ENCODE measurements around the gene ZNF660. TPM values are rescaled to one million over a fixed set of nuclear protein-coding genes. Genes with fewer than 3 reads are reported as not detected.

Gene ZNF660
- total RNA-seq, 2 experiments from 2014 or later: not detected

DNA sequence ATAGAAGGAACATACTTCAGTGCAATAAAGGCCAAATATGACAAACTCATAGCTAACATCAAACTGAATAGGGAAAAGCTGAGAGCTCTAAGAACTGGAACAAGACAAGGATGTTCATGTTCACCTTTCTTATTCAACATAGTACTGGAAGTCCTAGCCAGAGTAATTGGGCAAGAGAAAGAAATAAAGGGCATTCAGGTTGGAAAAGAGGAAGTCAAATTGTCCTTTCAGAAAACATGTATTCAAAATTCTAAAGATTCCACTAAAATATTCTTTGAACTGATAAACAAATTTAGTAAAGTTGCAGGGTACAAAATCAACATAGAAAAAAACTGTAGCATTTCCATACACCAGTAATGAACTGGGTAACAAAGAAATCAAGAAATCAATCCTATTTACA is 27.9 kb downstream of the ZNF660 start:
- Histone ChIP-seq H3K9me3 (ENCODE audit: low read length) (no peaks in the 10 kb centered on the region), H3K4me2 (ENCODE audit: low read length) (no peak overlapping the region), H3K79me2 (ENCODE audit: insufficient read depth, low read depth, low read length) (no peaks in the 10 kb centered on the region), H3K4me1 (ENCODE audit: insufficient read depth, low read length, poor library complexity, severe bottlenecking) (no peaks in the 10 kb centered on the region), H2AFZ (ENCODE audit: low read length) (no peak overlapping the region), H4K20me1 (ENCODE audit: insufficient read depth, low read length) (no peaks in the 10 kb centered on the region), H3K9me2 (ENCODE audit: insufficient read depth, low read length) (no peaks in the 10 kb centered on the region), H3K4me3 (ENCODE audit: low read depth, low read length, poor library complexity, severe bottlenecking) (no peak overlapping the region), H3K27ac (ENCODE audit: low read depth, low read length, poor library complexity, severe bottlenecking) (no peak overlapping the region), H3K36me3 (ENCODE audit: insufficient read depth, low read length) (no peaks in the 10 kb centered on the region)
- intact Hi-C loops (cut with micrococcal nuclease; ENCODE audit: unreplicated experiment): no loop called here
- POLR2A ChIA-PET: interaction anchor here (0.6 to 1.1 kb wide), 3 partner anchors 11 to 133 kb away, joined by 3 to 5 read pairs (median 3); partner anchors contain the start of gene ZNF197
- DNase-seq (ENCODE audit: low spot score): no peak
- CTCF ChIA-PET (ENCODE audit: unreplicated experiment): no interaction called here
- TF ChIP-seq, protein P1, sequence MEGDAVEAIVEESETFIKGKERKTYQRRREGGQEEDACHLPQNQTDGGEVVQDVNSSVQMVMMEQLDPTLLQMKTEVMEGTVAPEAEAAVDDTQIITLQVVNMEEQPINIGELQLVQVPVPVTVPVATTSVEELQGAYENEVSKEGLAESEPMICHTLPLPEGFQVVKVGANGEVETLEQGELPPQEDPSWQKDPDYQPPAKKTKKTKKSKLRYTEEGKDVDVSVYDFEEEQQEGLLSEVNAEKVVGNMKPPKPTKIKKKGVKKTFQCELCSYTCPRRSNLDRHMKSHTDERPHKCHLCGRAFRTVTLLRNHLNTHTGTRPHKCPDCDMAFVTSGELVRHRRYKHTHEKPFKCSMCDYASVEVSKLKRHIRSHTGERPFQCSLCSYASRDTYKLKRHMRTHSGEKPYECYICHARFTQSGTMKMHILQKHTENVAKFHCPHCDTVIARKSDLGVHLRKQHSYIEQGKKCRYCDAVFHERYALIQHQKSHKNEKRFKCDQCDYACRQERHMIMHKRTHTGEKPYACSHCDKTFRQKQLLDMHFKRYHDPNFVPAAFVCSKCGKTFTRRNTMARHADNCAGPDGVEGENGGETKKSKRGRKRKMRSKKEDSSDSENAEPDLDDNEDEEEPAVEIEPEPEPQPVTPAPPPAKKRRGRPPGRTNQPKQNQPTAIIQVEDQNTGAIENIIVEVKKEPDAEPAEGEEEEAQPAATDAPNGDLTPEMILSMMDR (conservative IDR thresholded peaks at IDR 0.05; ENCODE audit: low read length): no peak
- no peak for TF ChIP-seq EZH2phosphoT487 (IDR thresholded peaks at IDR 0.05; ENCODE audit: borderline replicate concordance, low read depth, low read length)
- BruUV-seq (replicated peaks): no TSS peak

DNA sequence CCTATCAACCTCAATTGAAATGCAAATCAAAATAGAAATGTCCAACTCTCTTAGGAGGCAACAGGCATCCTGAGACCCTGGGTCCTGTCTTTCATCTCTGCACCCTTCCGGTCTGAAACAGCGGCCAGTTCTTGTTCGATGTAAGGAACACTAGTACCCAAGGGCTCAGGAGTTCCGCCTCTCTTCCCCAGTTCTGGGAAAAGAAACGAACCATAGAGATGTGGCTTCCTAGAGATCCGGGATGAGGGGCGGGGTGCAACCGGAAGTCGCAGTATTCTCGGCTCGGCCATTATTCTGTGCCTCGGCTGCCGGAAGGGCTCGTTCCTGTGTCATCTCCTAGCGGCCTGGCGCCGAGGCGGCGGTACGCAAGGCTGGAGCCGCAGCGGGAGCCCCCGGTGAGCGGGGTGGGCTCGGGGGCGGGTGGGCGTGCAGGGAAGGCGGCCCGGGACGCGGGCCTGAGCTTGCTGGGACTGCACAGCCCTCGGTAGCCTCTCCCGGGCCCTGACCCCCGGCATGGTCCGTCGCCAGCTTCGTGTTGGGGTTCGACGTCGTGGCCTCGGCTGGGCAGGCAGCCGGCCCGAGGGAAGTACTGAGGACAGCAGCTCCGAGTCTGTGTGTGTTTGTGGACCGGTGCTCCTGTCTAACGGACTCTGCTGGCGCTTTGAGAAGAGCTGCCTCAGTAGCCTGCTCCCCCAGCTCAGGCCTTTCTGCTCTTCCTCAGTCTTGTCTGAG is 40.2 kb downstream of the ZNF660 start, which contains the start of gene ZNF197:
TSS of gene ZNF197 (plus strand) at position 288 of the 732 bp plus-strand sequence. CDS start 4,119 bp downstream, outside the sequence.
- H3K9me2 ChIP-seq (ENCODE audit: insufficient read depth, low read length): no peaks in the 10 kb centered on the region
- no TSS peak for BruUV-seq (replicated peaks)
- ChIA-PET CTCF (ENCODE audit: unreplicated experiment) (no interaction called here), POLR2A (interaction anchor here (1.3 to 1.8 kb wide), 5 partner anchors 11 to 61 kb away, joined by 4 to 8 read pairs (median 5); partner anchors contain the start of gene ZNF35)
- H3K27ac ChIP-seq (ENCODE audit: low read depth, low read length, poor library complexity, severe bottlenecking): peak within 1 kb of the TSS; percentile 4
- H3K4me2 ChIP-seq (ENCODE audit: low read length): peak within 1 kb of the TSS; percentile 72
- H4K20me1 ChIP-seq (ENCODE audit: insufficient read depth, low read length): no peaks in the 10 kb centered on the region
- peaks cover 7% of the 10 kb centered on the region for H3K4me1 ChIP-seq (ENCODE audit: insufficient read depth, low read length, poor library complexity, severe bottlenecking)
- no peaks in the 10 kb centered on the region for H3K9me3 ChIP-seq (ENCODE audit: low read length)
- intact Hi-C loops (cut with micrococcal nuclease; ENCODE audit: unreplicated experiment): loop anchor here (2.0 to 5.0 kb wide), 2 partner anchors 24 to 137 kb away; partner anchors contain the start of genes KIAA1143, KIF15 and ZNF35
- peaks cover 10% of the 10 kb centered on the region; the same call in 1 of the 2 replicates for H3K79me2 ChIP-seq (ENCODE audit: insufficient read depth, low read depth, low read length)
- H3K4me3 ChIP-seq (ENCODE audit: low read depth, low read length, poor library complexity, severe bottlenecking): peak within 1 kb of the TSS; percentile 72
- peak; percentile 66 for DNase-seq (ENCODE audit: low spot score)
- H3K36me3 ChIP-seq (ENCODE audit: insufficient read depth, low read length): no peaks in the 10 kb centered on the region
- peak within 1 kb of the TSS; percentile 95 for H2AFZ ChIP-seq (ENCODE audit: low read length)
- TF ChIP-seq, protein P1 (conservative IDR thresholded peaks at IDR 0.05; ENCODE audit: low read length): no peak
- no peak for TF ChIP-seq EZH2phosphoT487 (IDR thresholded peaks at IDR 0.05; ENCODE audit: borderline replicate concordance, low read depth, low read length)

DNA sequence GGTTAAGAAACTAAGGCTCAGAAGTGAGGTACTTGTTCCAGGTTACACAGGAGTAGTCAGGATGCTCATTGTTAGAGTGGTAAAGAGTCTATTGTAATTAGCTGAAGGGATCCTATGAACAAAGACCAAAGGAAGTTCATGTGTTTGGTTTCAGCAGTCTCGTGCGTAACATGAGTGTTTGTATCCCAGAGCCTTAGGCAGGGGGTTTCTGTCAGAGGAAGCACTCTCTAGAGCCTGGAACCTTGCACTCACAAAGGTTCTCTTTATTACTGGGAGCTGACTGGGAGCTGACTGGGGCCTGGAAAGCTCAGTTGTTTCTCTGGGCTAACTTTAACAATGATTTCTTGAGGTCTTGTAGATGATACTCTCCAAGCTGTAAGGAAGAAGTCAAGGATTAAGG is 44.0 kb downstream of the ZNF660 start:
- POLR2A ChIA-PET: no interaction called here
- intact Hi-C loops (cut with micrococcal nuclease; ENCODE audit: unreplicated experiment): loop anchor here (5.0 kb wide), 1 partner anchor 134 kb away; the partner anchor contains the start of genes KIAA1143 and KIF15
- H4K20me1 ChIP-seq (ENCODE audit: insufficient read depth, low read length): no peaks in the 10 kb centered on the region

More for the DNA sequence above, 44.0 kb downstream of the ZNF660 start:
- Histone ChIP-seq H3K27ac (ENCODE audit: low read depth, low read length, poor library complexity, severe bottlenecking) (no peak overlapping the region), H3K4me2 (ENCODE audit: low read length) (no peak overlapping the region), H3K9me2 (ENCODE audit: insufficient read depth, low read length) (no peaks in the 10 kb centered on the region), H3K79me2 (ENCODE audit: insufficient read depth, low read depth, low read length) (peaks cover 10% of the 10 kb centered on the region; the same call in 1 of the 2 replicates), H3K4me1 (ENCODE audit: insufficient read depth, low read length, poor library complexity, severe bottlenecking) (peaks cover 7% of the 10 kb centered on the region), H3K9me3 (ENCODE audit: low read length) (no peaks in the 10 kb centered on the region), H3K36me3 (ENCODE audit: insufficient read depth, low read length) (no peaks in the 10 kb centered on the region), H3K4me3 (ENCODE audit: low read depth, low read length, poor library complexity, severe bottlenecking) (no peak overlapping the region), H2AFZ (ENCODE audit: low read length) (no peak overlapping the region)
- no peak for DNase-seq (ENCODE audit: low spot score)
- TF ChIP-seq, protein P1 (conservative IDR thresholded peaks at IDR 0.05; ENCODE audit: low read length): no peak
- no TSS peak for BruUV-seq (replicated peaks)
- CTCF ChIA-PET (ENCODE audit: unreplicated experiment): no interaction called here

Measured in OCI-LY7 (cell line).